Adrenal gland (tissue), 5 donors: Measurements from ENCODE around the gene PGPEP1.
"Not testable (repeated sequence)": the region's sequence is repeated elsewhere in the genome, so short reads cannot be mapped to it uniquely, and the experiment has no call there.

Source experiments
- POLR2A ChIP-seq, 2 donors: fragments of 450-650 bp; IDR thresholded peaks; one replicate each; pipeline ENCODE4 v1.6.1; 2017; ENCODE audit warnings: antibody characterized with exemption in 2 of 2, mild to moderate bottlenecking in 2 of 2, moderate library complexity in 1 of 2
- TF ChIP-seq, protein P1 (sequence below), 6 experiments: fragments of 450-650 bp in 4 of 6; fragments of 200-600 bp in 2 of 6; sonication (generic) in 1 of 6; IDR thresholded peaks; 1 replicate in 5 of 6; 2 replicates in 1 of 6; pipeline versions ENCODE4 v1.5.1 to v1.8.0; 2016 to 2021; ENCODE audit warnings: antibody characterized with exemption in 6 of 6, mild to moderate bottlenecking in 2 of 6, moderate library complexity in 1 of 6
- donor health status: DM: no; HTN: no; CAD: no.

DNA sequence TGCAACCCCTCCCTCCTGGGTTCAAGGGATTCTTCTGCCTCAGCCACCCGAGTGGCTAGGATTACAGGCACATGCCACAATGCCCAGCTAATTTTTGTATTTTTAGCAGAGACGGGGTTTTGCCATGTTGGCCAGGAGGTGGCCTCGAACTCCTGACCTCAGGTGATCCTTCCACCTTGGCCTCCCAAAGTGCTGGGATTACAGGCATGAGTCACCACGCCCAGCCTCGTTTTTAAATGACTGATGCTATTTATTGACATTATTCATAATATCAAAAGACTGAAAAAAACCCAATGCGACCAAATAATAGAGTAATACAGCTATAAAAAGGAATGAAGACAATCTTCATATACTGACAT is 16.0 kb upstream of the PGPEP1 start:
- TF ChIP-seq, protein P1, sequence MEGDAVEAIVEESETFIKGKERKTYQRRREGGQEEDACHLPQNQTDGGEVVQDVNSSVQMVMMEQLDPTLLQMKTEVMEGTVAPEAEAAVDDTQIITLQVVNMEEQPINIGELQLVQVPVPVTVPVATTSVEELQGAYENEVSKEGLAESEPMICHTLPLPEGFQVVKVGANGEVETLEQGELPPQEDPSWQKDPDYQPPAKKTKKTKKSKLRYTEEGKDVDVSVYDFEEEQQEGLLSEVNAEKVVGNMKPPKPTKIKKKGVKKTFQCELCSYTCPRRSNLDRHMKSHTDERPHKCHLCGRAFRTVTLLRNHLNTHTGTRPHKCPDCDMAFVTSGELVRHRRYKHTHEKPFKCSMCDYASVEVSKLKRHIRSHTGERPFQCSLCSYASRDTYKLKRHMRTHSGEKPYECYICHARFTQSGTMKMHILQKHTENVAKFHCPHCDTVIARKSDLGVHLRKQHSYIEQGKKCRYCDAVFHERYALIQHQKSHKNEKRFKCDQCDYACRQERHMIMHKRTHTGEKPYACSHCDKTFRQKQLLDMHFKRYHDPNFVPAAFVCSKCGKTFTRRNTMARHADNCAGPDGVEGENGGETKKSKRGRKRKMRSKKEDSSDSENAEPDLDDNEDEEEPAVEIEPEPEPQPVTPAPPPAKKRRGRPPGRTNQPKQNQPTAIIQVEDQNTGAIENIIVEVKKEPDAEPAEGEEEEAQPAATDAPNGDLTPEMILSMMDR (IDR thresholded peaks at IDR 0.05), result not testable (repeated sequence)
- not testable (repeated sequence) for TF ChIP-seq POLR2A (IDR thresholded peaks at IDR 0.05)
